GM19455 (cell line): ENCODE data around the gene PTPRCAP.

ENCODE experiments used
- ATAC-seq: cut with Tn5 transposase; IDR thresholded peaks from one replicate; pipeline ENCODE4 v1.9.1; 2021; ENCODE audit not compliant: unreplicated experiment

Gene PTPRCAP

GRCh38 chr11:67398661-67399563 is 38.6 kb downstream of the PTPRCAP start:
- ATAC-seq: no peak

DNA sequence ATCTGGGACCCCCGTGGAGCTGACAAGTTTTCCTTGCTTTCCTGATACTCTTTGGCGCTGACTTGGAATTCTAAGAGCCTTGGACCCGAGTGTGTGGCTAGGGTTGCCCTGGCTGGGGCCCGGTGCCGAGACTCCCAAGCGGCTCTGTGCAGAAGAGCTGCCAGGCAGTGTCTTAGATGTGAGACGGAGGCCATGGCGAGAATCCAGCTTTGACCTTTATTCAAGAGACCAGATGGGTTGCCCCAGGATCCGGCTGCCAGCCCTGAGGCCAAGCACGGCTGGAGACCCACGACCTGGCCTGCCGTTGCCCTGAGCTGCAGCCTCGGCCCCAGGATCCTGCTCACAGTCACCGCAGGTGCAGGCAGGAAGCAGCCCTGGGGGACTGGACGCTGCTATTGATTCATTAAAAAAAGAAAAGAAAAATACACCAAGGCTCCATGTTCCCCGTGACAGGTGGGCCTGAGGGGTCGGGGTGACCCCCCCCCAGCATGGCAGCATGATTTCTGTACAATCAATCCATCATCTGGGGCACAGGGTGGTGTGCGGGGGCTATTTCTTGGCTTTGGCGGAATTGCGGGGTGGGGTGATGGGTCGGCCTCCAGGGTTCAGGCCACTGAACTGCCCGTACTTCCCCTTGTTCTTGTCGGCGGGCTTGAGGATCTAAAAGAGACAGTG is 39.4 kb downstream of the PTPRCAP start:
- ATAC-seq: no peak

- no peak for ATAC-seq
These were observed 39.9 kb downstream of the PTPRCAP start for GRCh38 chr11:67397536-67397935.

DNA sequence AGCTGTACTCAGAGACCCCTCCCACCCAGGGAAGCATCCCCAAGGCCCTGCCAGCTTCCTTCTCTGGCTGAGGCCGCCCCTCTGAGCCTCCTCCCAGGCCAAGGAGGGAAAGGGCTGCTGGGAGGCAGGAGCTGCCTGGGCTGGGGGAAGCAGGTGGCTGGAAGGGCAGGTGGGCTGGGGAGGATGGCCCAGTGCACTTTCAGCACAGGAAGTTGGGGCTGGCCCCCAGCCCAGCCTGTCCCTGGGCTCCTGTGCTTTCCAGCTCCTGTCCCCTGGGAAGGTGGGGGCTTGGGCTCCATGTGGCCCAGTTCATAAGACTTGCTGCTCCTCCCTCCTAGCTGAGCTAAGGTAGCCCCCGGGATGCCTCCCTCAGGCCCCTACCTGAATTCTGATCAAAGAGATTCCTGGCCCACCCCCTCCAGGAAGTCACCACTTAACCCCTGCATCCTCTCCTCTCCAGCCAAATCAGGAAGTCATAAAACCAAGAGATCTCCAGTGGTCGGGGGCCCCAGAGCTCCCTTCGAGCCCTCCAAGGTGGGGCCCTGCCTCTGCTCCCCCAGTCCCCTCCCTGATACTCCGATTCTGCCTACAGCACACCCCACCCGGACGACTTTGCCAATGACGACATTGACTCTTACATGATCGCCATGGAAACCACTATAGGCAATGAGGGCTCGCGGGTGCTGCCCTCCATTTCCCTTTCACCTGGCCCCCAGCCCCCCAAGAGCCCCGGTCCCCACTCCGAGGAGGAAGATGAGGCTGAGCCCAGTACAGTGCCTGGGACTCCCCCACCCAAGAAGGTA is 40.7 kb downstream of the PTPRCAP start:
- ATAC-seq: no peak

DNA sequence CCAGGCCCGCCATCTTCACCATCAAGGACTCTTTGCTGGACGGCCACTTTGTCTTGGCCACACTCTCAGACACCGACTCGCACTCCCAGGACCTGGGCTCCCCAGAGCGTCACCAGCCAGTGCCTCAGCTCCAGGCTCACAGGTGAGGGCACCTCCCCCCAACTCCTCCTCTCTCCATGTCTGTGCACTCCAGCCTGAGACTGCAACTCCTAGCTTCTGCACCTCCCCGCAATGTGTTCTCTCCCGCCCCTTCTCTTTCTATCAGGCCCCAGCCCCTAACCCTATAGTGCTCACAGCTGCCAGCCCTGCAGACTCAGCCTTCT is 41.3 kb downstream of the PTPRCAP start:
- no peak for ATAC-seq

DNA sequence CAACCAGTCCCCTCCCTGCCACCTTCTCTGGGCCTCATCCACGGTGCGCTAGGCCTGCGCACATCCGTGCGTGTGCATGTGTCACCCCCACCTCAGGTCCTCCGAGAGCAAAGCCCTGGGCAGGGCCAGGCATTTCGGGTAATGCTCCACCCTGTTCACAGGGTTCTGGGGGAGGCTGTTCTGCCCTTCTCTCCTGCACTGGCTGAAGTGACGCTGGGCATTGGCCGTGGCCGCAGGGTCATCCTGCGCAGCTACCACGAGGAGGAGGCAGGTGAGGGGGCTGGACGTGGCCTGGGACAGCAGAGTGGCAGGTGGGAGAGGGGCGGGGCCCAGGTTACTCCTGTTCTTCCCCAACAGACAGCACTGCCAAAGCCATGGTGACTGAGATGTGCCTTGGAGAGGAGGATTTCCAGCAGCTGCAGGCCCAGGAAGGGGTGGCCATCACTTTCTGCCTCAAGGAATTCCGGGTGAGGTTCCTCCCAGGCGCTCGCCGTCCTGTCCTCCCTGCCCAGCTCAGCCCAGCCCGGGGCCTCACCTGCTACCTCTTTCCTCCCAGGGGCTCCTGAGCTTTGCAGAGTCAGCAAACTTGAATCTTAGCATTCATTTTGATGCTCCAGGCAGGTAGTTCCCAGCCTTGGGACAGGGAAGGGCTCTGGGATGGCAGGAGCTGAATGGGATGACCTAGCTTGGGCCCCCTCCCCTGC is 41.8 kb downstream of the PTPRCAP start:
- ATAC-seq: no peak

- no peak for ATAC-seq
These were observed 43.5 kb downstream of the PTPRCAP start for GRCh38 chr11:67393990-67394389.

- ATAC-seq: no peak
These were observed 44.0 kb downstream of the PTPRCAP start for GRCh38 chr11:67393437-67393836.

- ATAC-seq: no peak
These were observed 45.2 kb downstream of the PTPRCAP start for GRCh38 chr11:67392183-67392715.

DNA sequence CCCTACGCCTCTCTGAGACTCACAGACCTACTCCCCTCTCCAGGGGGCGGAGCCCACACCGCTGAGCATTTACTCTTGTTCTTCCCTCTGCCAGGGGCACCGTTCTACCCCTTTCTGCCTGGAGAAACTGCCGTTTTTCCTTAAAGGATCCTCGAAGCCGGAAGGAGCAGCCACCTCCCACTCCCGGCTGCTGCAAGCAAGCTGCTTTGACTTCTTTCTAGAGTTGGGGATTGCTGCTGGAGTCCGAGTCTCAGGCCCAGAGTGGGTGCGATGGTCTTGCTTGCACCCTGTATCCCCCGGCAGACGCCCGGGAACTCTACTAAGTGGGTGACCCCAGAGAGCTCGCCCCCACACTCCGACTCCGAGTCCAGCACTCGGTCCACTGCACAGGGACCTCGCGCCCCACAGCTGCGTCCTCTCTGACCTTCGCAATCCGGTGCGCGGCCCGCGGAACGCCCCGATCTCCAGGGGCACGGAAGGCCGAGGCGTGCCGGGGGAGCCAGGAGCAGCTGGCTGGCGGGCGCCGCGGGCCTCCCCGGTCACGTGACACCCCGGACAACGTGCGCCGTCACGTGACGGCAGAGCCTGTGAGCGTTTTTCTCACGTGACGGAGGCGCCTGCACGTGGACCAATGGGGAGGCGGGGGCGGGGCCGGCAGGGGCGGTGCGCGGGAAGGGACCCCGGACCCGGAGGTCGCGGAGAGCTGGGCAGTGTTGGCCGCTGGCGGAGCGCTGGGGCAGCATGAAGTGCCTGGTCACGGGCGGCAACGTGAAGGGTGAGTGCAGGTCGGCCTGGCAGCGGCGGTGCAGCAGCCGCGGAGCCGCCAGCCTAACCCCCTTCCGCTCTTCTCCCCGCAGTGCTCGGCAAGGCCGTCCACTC is 45.9 kb downstream of the PTPRCAP start, which contains the start of gene RAD9A:
Gene RAD9A, plus strand, starts transcription at position 683 of the 879 bp plus-strand sequence. Its CDS starts 59 bp downstream, at position 742.
- peak; percentile 61 for ATAC-seq

DNA sequence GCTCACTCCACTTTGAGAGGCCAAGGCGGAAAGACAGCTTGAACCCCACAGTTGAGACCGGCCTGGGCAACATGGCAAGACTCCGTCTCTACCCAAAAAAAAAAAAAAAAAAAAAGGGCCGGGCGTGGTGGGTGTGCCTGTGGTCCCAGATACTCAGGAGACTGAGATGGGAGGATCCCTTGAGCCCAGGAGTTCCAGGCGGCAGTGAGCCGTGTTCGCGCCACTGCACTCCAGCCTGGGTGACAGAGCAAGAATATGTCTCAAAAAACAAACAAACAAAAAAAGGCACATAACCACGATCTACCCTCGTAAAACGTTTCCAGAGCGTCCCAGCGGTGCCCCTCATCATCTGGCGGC is 46.6 kb downstream of the PTPRCAP start:
- ATAC-seq: no peak

DNA sequence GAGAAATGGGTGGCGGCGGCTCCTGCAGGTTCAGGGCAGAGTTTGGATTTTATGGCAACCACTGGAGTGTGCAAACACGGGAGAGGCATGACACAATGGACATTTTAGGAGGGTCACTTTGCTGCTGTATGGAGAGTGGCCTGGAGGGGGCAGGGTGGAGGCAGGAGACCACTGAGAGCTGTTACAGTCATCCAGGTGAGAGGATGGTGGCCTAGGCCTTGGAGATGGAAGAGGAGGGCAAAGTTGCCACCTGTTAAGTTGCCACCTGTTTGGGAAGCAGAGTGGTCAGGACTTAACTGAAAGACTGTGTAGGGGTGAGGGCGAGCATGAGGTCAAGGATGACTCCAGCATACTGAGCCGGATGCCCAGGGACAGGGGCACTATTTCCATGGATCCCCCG is 48.0 kb downstream of the PTPRCAP start:
- no peak for ATAC-seq

DNA sequence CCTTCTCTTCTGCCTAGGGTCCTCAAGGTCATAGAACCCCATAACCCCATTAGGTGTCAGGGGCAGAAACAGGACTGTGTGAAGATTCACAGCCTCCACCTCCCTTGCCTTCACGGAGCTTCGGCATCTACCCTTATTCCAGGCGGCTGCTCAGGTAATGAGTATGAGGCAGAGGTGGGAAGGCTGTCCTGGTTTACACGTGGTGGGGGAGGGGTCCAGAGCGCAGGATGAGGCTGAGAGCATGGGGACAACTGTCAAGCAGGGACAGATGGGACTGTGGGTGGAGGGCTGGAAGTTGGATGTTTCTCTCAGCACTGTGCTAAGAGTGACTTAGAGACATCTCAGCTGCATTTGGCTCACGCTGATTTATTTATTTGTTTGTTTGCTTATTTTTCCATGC is 50.0 kb downstream of the PTPRCAP start:
- ATAC-seq: no peak

DNA sequence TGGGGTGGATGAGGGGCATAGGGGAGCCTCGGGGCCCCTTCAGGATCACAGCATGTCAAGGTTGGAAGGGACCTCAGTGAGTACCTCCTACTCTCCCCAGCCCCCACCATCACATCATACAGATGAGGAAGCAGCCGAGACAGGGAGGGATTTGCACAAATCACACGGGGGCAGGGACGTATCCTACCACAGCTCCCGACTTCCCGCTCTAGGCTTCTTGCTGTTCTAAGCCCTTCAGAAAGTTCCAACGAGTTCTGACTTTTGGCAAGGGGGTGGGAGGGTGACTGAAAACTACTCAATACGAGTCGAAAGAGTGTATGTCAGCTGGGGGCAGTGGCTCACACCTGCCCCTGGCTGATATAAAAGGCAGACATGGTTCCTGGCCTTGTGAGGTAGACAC is 50.4 kb downstream of the PTPRCAP start:
- no peak for ATAC-seq
